ENCODE measurements around the gene C1QTNF6. TPM values are rescaled to one million over a fixed set of nuclear protein-coding genes. Genes with fewer than 3 reads are reported as not detected.

The C1QTNF6 gene
- total and polyA plus RNA-seq, 2 donors (not counting 1 experiment from before 2014, with no cell fraction given) = 3.5 to 7.4 TPM

- H3K27me3 ChIP-seq (ENCODE audit: control insufficient read depth, insufficient read depth, low read length) = peaks cover 16% of the 10 kb centered on the region
- no peaks in the 10 kb centered on the region for H3K36me3 ChIP-seq (ENCODE audit: control insufficient read depth, insufficient read depth, low read length)
- H3K4me3 ChIP-seq (replicated peaks in 1 of 4; ENCODE audit: control extremely low read depth in 1 of 4, insufficient read depth in 1 of 4, low read depth in 3 of 4, low read length in 4 of 4) = no peak overlapping the region
- no peak for TF ChIP-seq EZH2 (IDR thresholded peaks at IDR 0.05; ENCODE audit: low read length, missing control alignments)
- TF ChIP-seq CTCF (conservative IDR thresholded peaks at IDR 0.05 in 1 of 2, IDR thresholded peaks at IDR 0.05 in 1 of 2; ENCODE audit: low read depth in 1 of 2, low read length in 2 of 2) = peak; percentile 79 to 93
- H4K20me1 ChIP-seq (ENCODE audit: control insufficient read depth, extremely low read depth, insufficient read depth, low read length) = no peaks in the 10 kb centered on the region
- H3K79me2 ChIP-seq (ENCODE audit: control insufficient read depth, insufficient read depth, low read length) = no peaks in the 10 kb centered on the region
- H3K9ac ChIP-seq (ENCODE audit: insufficient read depth, low read length) = peak overlapping the region; percentile 16
- DNase-seq (ENCODE audit: low read depth in 2 of 2) = peak; percentile 61 to 69
- H3K9me3 ChIP-seq (ENCODE audit: control insufficient read depth, insufficient read depth, low read depth, low read length) = no peaks in the 10 kb centered on the region
- H3K4me2 ChIP-seq (ENCODE audit: extremely low read depth, insufficient read depth, low read length) = peak overlapping the region; percentile 59
- H3K4me1 ChIP-seq (ENCODE audit: control insufficient read depth, extremely low read depth, insufficient read depth, low read length) = no peaks in the 10 kb centered on the region
- H3K27ac ChIP-seq (ENCODE audit: insufficient read depth, low read length) = no peak overlapping the region
- no peak overlapping the region for H2AFZ ChIP-seq (ENCODE audit: low read length)
These were observed 21.4 kb downstream of the C1QTNF6 start for GRCh38 chr22:37166675-37167066.

DNA sequence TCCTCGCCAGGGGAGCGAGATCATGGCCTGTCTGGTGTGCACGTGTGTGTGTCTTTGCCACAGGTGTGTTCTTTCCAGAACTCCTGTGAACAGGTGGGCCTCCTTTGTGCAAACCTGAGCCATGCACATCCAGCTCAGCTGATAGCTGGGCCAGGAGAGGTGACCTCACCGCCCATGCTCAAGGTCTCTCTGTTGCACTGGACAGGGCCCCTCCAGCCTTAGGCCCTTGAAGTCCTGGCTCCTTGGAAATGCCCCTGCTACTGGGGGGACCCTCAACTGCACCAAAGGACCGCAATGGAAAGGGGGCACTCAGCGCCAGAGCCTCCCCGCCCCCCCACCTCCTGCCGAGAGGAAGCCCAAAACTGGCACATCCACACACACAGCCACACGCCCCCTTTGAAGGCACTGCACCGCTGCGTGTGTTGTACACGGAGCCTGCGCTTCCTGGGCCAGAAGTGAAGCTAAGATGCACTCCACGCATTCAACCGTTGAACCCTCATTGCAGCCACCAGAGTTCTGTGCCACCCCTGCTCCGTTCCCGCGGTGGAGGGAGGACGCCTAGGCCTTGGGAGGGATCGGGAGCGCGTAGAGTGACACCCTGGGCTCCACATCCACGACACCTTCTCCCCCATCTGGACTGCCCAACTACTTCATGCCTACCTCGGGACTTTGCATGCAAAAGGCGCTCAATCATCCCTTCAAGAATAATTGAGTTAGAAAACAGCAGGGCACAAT lies 21.9 kb downstream of the C1QTNF6 start:
- H3K36me3 ChIP-seq (ENCODE audit: control insufficient read depth, insufficient read depth, low read length) = no peaks in the 10 kb centered on the region
- no peaks in the 10 kb centered on the region for H4K20me1 ChIP-seq (ENCODE audit: control insufficient read depth, extremely low read depth, insufficient read depth, low read length)
- no peaks in the 10 kb centered on the region for H3K9me3 ChIP-seq (ENCODE audit: control insufficient read depth, insufficient read depth, low read depth, low read length)
- H3K4me3 ChIP-seq (replicated peaks in 1 of 4; ENCODE audit: control extremely low read depth in 1 of 4, insufficient read depth in 1 of 4, low read depth in 3 of 4, low read length in 4 of 4) = no peak overlapping the region
- H3K4me1 ChIP-seq (ENCODE audit: control insufficient read depth, extremely low read depth, insufficient read depth, low read length) = no peaks in the 10 kb centered on the region
- no peaks in the 10 kb centered on the region for H3K79me2 ChIP-seq (ENCODE audit: control insufficient read depth, insufficient read depth, low read length)
- no peak overlapping the region for H3K27ac ChIP-seq (ENCODE audit: insufficient read depth, low read length)
- TF ChIP-seq CTCF (conservative IDR thresholded peaks at IDR 0.05 in 1 of 2, IDR thresholded peaks at IDR 0.05 in 1 of 2; ENCODE audit: low read depth in 1 of 2, low read length in 2 of 2) (peak in 1 of 2 donors; percentile 4), EZH2 (IDR thresholded peaks at IDR 0.05; ENCODE audit: low read length, missing control alignments) (no peak)
- H3K4me2 ChIP-seq (ENCODE audit: extremely low read depth, insufficient read depth, low read length) = no peak overlapping the region
- peaks cover 16% of the 10 kb centered on the region for H3K27me3 ChIP-seq (ENCODE audit: control insufficient read depth, insufficient read depth, low read length)
- H2AFZ ChIP-seq (ENCODE audit: low read length) = no peak overlapping the region
- DNase-seq (ENCODE audit: low read depth in 2 of 2) = no peak
- H3K9ac ChIP-seq (ENCODE audit: insufficient read depth, low read length) = no peak overlapping the region

DNA sequence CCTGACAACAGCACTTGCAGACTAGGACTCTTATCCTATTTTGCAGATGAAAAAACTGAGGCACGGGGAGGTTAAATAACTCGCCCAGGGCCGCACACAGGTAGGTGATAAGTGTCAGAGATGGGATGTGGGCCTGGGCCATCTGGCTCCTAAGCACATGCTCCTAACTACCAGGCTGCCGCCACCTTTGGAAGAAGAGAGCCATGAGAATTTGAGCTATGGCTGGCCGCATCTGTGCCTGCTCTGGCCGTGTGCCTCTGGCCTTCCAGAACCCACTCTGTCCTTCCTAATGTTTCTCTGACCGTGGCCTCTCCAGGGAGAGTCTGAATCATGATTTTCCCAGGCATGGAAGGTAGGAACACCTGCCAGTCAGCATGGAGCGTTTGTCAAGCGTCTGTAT lies 23.0 kb downstream of the C1QTNF6 start:
- no peak for DNase-seq (ENCODE audit: low read depth in 2 of 2)
- TF ChIP-seq CTCF (conservative IDR thresholded peaks at IDR 0.05 in 1 of 2, IDR thresholded peaks at IDR 0.05 in 1 of 2; ENCODE audit: low read depth in 1 of 2, low read length in 2 of 2) (no peak), EZH2 (IDR thresholded peaks at IDR 0.05; ENCODE audit: low read length, missing control alignments) (no peak)
- Histone ChIP-seq H3K9me3 (ENCODE audit: control insufficient read depth, insufficient read depth, low read depth, low read length) (no peaks in the 10 kb centered on the region), H3K79me2 (ENCODE audit: control insufficient read depth, insufficient read depth, low read length) (no peaks in the 10 kb centered on the region), H3K4me2 (ENCODE audit: extremely low read depth, insufficient read depth, low read length) (no peak overlapping the region), H2AFZ (ENCODE audit: low read length) (no peak overlapping the region), H3K27me3 (ENCODE audit: control insufficient read depth, insufficient read depth, low read length) (peaks cover 19% of the 10 kb centered on the region), H3K9ac (ENCODE audit: insufficient read depth, low read length) (no peak overlapping the region), H3K36me3 (ENCODE audit: control insufficient read depth, insufficient read depth, low read length) (no peaks in the 10 kb centered on the region), H3K27ac (ENCODE audit: insufficient read depth, low read length) (no peak overlapping the region), H3K4me1 (ENCODE audit: control insufficient read depth, extremely low read depth, insufficient read depth, low read length) (no peaks in the 10 kb centered on the region), H4K20me1 (ENCODE audit: control insufficient read depth, extremely low read depth, insufficient read depth, low read length) (no peaks in the 10 kb centered on the region), H3K4me3 (replicated peaks in 1 of 4; ENCODE audit: control extremely low read depth in 1 of 4, insufficient read depth in 1 of 4, low read depth in 3 of 4, low read length in 4 of 4) (no peak overlapping the region)

Data from fibroblast of lung (primary cell).